Measurements from ENCODE around the gene PDZD2. TPM values are rescaled to one million over a fixed set of nuclear protein-coding genes. Genes with fewer than 3 reads are reported as not detected.

Gene PDZD2
- total RNA-seq, 2 donors from 2014 or later: 6.6 to 14.6 TPM

GRCh38 chr5:32018476-32019436 lies 379.8 kb downstream of the PDZD2 start:
- no peaks in the 10 kb centered on the region for H3K9me3 Mint-ChIP-seq
- no peak overlapping the region for H3K27ac Mint-ChIP-seq
- no peak overlapping the region for H3K4me3 Mint-ChIP-seq

DNA sequence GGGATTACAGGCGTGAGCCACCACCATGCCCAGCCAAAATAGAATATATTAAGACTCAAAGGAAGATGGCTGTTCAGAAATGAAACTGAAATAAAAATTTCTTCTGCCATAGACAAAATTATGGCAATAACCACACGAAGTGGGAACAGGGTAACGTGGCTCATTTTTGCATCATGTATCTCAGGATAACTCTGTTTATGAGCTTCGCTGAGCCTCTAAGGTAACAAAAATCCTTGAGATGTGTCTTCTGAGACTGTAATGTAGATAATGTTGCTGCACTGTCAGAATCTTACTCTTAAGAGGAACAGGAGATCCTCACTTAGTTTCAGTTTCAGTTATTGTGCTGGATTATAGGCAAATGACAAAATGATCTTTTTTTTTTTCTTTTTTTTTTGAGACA lies 381.3 kb downstream of the PDZD2 start:
- Mint-ChIP-seq H3K36me3 (ENCODE audit: low read depth) (peaks cover 1% of the 10 kb centered on the region), H3K4me3 (no peak overlapping the region), H3K4me1 (peaks cover 33% of the 10 kb centered on the region), H3K27ac (no peak overlapping the region), H3K27me3 (ENCODE audit: insufficient read depth) (peaks cover 4% of the 10 kb centered on the region), H3K9me3 (no peaks in the 10 kb centered on the region)
- TF ChIP-seq CTCF (conservative IDR thresholded peaks at IDR 0.05): no peak
- Histone ChIP-seq H3K9ac (ENCODE audit: extremely low read depth, low read length, poor library complexity, severe bottlenecking) (no peak overlapping the region), H3K4me3 (ENCODE audit: low read length) (no peak overlapping the region), H3K36me3 (ENCODE audit: control insufficient read depth, insufficient read depth, low read length) (no peaks in the 10 kb centered on the region), H3K27ac (ENCODE audit: low read depth, low read length) (no peak overlapping the region), H3K9me3 (ENCODE audit: control insufficient read depth, low read length) (no peaks in the 10 kb centered on the region), H3K27me3 (ENCODE audit: control insufficient read depth, insufficient read depth, low read length, poor library complexity, severe bottlenecking) (no peaks in the 10 kb centered on the region), H3K4me1 (ENCODE audit: control insufficient read depth, insufficient read depth, low read length) (peaks cover 13% of the 10 kb centered on the region)
- 90 to 92% methylated on average over 4 of the region's 4 CpGs for WGBS, 2 experiments (ENCODE audit: insufficient coverage in 1 of 2, insufficient read length in 1 of 2)
- no peak for DNase-seq

More at GRCh38 chr5:32018476-32019436, 379.8 kb downstream of the PDZD2 start:
- peaks cover 13% of the 10 kb centered on the region for H3K4me1 ChIP-seq (ENCODE audit: control insufficient read depth, insufficient read depth, low read length)
- Mint-ChIP-seq H3K36me3 (ENCODE audit: low read depth) (peaks cover 1% of the 10 kb centered on the region), H3K27me3 (ENCODE audit: insufficient read depth) (peaks cover 4% of the 10 kb centered on the region), H3K4me1 (peaks cover 41% of the 10 kb centered on the region)
- H3K27me3 ChIP-seq (ENCODE audit: control insufficient read depth, insufficient read depth, low read length, poor library complexity, severe bottlenecking): no peaks in the 10 kb centered on the region
- H3K27ac ChIP-seq (ENCODE audit: low read depth, low read length): no peak overlapping the region
- TF ChIP-seq CTCF (conservative IDR thresholded peaks at IDR 0.05): no peak
- no peak for DNase-seq
- no peak overlapping the region for H3K4me3 ChIP-seq (ENCODE audit: low read length)
- no peaks in the 10 kb centered on the region for H3K9me3 ChIP-seq (ENCODE audit: control insufficient read depth, low read length)
- no peaks in the 10 kb centered on the region for H3K36me3 ChIP-seq (ENCODE audit: control insufficient read depth, insufficient read depth, low read length)
- WGBS, 2 experiments (ENCODE audit: insufficient coverage in 1 of 2, insufficient read length in 1 of 2): 84 to 96% methylated on average over 9 to 14 of the region's 14 CpGs
- H3K9ac ChIP-seq (ENCODE audit: extremely low read depth, low read length, poor library complexity, severe bottlenecking): no peak overlapping the region

- no peak for TF ChIP-seq CTCF (conservative IDR thresholded peaks at IDR 0.05)
- Histone ChIP-seq H3K27me3 (ENCODE audit: control insufficient read depth, insufficient read depth, low read length, poor library complexity, severe bottlenecking) (no peaks in the 10 kb centered on the region), H3K4me3 (ENCODE audit: low read length) (no peak overlapping the region), H3K36me3 (ENCODE audit: control insufficient read depth, insufficient read depth, low read length) (no peaks in the 10 kb centered on the region), H3K4me1 (ENCODE audit: control insufficient read depth, insufficient read depth, low read length) (peaks cover 13% of the 10 kb centered on the region), H3K27ac (ENCODE audit: low read depth, low read length) (no peak overlapping the region), H3K9ac (ENCODE audit: extremely low read depth, low read length, poor library complexity, severe bottlenecking) (no peak overlapping the region), H3K9me3 (ENCODE audit: control insufficient read depth, low read length) (no peaks in the 10 kb centered on the region)
- DNase-seq: no peak
- Mint-ChIP-seq H3K36me3 (ENCODE audit: low read depth) (peaks cover 1% of the 10 kb centered on the region), H3K27me3 (ENCODE audit: insufficient read depth) (peaks cover 4% of the 10 kb centered on the region), H3K4me3 (no peak overlapping the region), H3K27ac (no peak overlapping the region), H3K4me1 (peaks cover 28% of the 10 kb centered on the region), H3K9me3 (no peaks in the 10 kb centered on the region)
- 89% methylated on average over 7 of the region's 7 CpGs; no CpG with 5 or more reads in 1 of the 2 experiments for WGBS, 2 experiments (ENCODE audit: insufficient coverage in 1 of 2, insufficient read length in 1 of 2)
Observed at GRCh38 chr5:32020946-32021345, 382.0 kb downstream of the PDZD2 start.
